GM21526 (cell line): Measurements from ENCODE around the gene NAXD.
"Not testable (repeated sequence)": the region's sequence is repeated elsewhere in the genome, so short reads cannot be mapped to it uniquely, and the experiment has no call there.

Experiments
- ATAC-seq: cut with Tn5 transposase; IDR thresholded peaks from one replicate; pipeline ENCODE4 v1.9.1; 2021; ENCODE audit warnings: moderate library complexity; ENCODE audit not compliant: unreplicated experiment, low FRiP score

The NAXD gene

DNA sequence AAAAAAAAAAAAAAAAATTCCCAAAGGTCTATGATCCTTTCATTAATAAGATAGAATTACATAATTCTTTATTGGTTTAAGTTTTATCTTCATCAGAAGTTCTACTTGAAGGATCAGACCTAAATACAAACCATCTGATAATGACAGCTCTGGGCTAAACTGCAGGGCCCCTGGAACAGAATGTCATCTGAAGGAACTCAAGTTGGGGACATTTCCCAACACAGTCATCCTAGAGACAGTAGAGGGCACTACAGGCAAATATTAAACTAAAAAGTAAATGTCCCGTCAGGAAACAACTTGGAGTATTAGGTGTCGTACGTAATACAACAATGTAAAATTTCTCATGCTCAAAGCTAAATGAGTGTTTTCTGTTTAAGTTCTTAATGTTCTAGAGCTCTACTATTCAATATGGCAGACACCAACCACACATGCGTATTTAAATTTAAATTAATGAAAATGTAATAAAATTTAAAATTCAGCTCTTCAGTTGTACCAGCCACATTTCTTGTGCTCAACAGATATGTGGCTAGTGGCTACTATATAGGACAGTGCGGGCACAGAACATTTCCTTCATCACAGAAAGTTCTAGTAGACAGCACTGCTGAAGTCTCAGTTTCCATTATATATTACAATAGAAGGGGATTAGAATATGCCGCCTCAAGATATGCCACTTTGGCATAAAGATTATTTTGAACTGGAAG lies 21.8 kb upstream of the NAXD start:
- peak; percentile 85 for ATAC-seq

DNA sequence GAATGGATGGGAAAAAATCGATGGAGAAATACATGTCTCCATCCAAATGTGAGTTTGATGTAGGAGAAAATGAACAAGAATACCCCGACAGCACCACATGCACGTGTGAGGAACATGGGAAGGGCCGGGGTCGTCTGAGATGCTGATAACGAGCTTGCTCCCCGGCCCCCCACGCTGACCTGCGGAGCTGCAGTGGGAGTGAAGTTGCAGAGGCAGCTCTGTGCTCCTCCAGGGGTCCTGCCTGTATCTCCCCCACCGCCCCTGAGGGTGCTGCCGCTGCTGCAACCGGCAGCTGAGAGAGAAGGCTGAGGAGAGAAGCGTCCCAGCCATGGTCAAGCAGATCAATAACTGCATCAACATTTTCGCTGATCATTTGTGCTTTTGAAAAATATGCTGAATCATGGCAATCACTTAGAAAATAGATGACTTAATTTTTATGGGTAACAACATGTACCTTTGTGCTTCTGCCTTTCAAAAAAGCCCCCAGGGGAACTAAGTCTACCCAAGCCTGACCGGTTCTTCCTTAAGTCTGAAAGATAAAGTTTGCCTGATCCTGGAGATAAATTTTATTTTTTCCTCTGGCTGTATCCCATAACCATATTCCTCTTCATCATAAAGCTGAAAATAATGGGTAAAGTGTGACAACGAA lies 18.2 kb upstream of the NAXD start:
- no peak for ATAC-seq

DNA sequence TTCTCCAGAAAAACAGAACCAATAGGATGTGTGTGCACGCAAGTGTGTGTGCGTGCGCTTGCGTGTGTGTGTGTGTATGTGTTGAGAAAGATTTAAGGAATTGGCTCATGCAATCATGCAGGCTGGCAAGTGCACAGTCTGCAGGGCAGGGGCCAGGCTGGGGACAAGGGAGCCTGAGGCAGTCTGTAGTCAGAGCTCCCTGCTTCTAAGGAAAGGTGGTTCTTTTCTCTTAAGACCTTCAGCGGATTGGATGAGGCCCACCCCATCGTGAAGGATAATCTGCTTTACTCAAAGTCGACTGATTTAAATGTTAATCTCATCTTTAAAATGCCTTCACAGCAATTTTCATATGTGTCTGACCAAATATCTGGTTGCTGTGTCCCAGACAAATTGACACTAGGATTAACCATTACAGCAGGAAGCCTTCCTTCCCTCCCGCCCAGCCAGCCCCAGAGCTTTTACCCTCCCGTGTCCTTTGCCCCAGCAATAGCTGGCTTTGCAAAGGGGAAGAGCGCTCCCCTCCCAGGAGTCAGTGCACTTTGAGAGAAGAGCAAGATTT lies 15.0 kb upstream of the NAXD start:
- ATAC-seq: no peak

DNA sequence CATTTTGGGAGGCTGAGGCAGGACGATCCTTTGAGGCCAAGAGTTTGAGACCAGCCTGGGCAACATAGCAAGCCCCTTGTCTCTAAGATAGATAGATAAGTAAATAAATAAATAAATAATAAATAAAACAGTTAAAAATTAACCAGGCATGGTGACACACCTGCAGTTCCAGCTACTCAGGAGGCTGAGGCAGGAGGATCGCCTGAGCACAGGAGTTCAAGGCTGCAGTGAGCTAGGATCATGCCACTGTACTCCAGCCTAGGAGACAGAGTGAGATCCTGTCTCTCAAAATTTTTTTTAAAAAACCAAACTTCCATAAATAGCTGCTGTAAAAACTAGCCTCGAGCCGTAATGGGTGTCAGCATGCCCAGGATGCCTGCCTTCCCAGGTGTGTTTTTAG lies 14.4 kb upstream of the NAXD start:
- no peak for ATAC-seq

DNA sequence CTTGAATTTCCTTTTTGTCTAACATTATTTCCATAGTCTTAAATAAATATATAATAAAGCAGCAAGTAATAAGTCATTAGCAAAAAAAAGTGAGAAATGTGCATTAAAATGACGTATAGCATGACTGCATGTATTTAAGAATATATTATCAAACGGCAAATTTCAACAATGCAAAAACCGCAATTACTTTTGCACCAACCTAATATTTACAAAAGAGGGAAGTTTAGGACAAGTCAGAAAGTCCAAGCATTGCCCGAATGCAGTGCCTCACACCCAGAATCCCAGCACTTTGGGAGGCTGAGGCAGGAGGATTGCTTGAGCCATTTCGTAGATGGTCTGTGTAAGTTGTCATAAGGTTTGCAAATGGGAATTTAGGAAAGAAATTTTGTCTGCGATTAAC lies 10.2 kb upstream of the NAXD start:
- ATAC-seq: no peak

DNA sequence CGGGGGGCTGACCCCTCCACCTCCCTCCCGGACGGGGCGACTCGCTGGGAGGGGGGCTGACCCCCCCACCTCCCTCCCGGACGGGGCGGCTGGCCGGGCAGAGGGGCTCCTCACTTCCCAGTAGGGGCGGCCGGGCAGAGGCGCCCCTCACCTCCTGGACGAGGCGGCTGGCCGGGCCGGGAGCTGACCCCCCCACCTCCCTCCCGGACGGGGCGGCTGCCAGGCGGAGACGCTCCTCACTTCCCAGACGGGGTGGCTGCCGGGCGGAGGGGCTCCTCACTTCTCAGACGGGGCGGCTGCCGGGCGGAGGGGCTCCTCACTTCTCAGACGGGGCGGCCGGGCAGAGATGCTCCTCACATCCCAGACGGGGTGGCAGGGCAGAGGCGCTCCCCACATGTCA lies 9.1 kb upstream of the NAXD start:
- ATAC-seq: not testable (repeated sequence)

DNA sequence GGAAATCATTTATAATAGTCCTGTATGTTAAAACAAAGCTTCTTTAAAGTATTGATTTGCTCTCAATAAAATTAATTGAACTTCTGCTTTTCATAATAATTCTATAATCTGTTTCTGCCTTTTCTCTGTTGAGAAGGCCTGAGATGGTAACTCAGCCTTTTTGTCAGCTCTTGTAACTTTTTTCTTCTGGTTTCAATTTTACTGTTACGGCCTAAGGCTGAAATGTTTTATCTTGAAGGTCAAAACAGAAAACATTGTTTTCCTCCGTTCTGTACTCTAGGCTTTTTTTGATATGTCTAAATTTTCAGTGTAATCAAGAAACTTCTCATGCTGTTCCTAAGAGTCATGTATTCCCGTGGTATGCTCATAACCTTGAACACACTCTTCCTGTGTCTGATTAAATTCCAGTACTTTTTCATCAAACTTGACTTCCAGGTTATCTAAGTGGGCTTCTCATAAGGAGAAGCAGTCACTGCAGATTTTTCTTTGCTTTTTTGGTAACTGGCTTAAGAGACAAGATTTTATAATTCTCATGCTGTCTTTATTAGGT lies 7.6 kb upstream of the NAXD start:
- ATAC-seq: no peak

DNA sequence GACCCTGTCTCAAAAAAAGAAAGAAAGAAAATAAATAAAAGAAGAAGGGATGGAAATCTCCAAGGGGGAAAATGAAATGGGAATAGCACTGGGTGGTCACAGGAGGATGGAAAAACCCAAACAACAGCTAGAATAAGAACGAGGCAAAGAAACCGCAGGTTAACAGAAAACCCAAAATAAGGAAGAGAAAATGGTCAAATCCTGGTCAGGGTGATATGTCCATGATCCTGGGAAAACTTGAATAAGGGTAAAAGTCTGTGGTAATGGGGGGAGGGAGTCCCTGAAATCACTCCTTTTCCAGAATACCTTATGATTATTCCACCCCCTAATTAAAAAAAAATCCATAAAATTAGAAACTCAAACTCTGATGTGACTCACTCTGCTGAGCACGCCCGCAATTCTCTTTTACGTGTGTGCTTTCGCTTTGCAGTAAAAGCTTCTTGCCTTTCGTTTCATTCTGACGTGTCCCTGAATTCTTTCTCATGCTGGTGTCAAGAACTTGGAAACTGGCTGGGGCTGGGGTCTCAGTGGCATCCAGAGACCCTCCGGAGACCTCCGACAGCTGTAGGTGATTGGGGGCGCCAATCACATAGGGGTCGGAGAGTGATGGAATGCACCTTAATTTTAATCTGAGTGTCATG lies 4.3 kb upstream of the NAXD start:
- ATAC-seq: peak; percentile 60

DNA sequence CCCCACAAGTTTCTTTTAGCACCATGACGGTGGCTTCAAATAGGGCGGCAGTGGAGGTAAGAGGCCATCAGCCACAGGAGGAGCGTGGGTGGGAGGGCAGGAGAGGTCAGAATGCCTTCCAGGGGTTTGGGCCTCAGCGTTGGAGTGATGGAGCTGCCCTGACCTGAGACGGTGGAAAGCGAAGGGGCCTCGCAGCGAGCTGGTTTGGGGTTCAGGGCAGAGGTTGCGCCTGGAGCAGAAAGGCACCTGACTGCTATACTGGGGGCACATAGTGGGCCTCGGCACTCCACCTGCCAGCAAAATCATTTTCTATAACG lies 382 bp upstream of the NAXD start:
- no peak for ATAC-seq

DNA sequence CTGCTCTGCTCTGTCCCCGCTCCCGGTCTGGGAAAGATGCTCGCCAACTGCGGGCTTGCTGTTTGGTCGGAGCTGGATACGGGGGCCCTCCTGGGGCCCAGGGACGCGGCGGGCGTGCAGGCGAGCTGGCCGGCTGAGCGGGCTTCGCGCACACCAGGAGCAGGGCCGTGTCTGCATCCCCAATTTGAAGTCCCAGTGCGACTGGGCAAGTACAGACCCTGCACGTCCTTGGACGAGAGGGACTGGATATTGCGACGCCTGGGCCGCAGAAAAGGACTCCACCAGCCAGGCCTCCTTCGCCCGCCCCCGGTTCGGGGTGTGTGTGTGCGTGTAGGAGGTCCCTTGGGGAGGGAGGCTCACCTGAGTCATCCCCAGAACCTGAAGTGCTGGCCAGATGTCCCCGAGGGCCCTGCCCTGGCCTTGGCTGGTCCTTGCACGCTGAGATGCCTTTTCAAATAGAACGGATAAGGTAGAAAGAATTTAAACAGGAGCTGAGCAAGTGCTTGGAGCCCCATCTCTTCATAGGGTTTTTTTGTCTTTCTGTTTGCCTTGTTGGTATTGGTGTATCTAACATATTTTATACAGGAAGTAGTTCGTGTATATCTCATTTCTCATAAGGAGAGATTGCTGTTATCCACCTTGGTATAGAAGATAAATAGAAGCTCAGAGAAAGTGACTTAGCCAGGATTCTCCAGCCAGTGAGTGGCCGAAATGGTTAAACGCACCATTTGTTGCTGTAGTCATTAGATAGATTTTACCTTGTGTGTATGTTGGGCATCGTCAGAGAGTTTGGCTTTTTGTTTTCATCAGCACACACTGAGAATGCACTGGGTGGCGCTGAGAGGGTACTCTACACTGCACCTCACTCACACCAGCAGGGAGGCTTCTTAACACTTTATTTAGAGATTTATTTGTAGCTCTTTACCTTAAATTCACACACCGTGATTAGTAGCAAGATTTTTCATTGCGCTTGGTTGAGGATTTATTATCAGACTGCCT lies 1.1 kb downstream of the NAXD start:
- ATAC-seq: peak; percentile 46

DNA sequence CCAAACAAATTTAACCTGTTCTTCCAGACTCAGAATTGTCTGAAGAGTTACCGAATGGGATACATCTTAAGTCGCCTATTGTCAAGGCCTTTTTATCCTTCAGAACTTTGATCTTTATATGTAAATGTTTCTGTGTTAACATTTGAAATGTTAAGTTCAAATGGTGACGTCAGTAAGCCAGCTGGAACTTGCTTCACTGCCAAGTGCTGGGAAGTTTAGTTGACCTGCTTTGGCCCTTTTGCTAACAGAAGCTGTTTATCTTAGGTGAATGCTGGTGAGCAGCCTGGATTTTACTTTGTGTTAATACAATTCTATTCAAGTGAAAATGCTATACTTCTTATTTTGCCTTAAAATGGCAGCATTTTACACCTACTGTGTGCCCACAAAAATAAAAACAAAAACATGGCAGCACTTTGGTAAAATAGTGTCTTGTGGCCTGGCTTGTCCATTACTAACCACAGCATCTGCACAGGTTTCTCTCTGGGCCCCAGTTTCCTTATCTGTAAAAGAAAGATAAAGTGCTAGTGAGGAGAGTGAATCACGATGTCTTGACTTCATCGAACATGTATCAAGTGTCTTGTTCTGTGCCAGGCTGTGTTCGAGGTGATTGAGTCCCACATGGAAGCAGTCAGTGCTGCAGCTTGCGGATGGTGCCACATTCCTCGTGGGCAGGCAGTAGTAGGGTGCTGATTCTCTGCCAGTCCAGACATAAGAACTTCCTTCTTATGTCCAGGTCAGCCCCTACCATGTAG lies 2.2 kb downstream of the NAXD start:
- no peak for ATAC-seq

DNA sequence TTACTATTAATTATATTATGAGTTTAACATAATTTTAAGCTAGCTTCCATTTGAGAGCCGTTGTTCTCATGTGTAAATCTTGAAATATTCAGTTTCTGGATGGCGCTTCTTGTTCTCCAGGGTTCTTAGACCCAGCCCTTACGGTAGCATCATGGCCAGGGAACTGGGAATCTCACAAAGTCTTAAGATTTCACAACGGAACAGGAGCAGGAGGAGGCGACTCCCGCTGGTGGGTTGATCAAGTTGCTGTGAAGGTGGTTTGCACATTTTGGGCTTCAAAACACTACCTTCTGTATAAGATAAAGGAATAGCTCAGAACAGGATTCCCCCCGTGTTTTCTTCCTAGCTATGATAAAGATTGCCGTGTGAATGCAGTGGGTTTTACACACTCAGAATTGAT lies 2.8 kb downstream of the NAXD start:
- no peak for ATAC-seq

DNA sequence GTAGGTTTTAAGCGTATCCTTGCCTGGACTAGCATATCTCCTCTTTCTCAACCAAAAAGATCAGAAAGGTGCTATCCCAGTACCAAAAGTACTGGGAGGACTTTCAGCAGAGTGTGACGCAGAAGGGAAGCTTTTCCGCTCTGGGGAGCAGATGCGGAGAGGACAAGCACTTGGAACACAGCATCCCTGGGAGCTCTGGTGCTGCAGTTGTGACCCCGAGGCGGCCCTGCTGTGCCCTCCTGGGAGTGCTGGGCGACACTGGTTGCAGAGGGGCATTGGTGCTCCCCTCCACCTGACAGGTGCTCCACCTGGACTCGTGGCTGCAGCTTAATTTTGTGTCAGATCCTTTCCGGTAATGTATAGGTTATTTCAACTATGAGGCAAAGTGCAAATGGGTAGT lies 3.4 kb downstream of the NAXD start:
- no peak for ATAC-seq

DNA sequence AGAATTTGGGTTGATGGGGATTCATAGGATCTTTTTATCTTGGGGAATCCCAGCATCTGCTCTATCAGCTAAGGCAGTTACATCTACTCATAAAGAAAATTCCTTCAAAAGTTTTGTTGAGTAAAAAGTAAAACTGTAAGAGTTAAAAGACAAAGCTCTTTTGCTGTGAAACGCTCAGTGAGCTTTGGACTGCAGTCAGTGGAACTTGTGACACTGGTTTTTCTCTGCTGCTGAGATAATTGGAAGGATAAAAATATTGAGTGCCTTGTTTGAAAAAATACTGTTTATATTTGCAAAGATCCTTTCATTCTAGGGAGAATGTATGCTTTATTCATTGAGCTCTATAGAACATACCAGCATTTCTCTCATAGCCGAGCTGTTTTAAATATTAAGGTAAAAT lies 5.3 kb downstream of the NAXD start:
- ATAC-seq: no peak

DNA sequence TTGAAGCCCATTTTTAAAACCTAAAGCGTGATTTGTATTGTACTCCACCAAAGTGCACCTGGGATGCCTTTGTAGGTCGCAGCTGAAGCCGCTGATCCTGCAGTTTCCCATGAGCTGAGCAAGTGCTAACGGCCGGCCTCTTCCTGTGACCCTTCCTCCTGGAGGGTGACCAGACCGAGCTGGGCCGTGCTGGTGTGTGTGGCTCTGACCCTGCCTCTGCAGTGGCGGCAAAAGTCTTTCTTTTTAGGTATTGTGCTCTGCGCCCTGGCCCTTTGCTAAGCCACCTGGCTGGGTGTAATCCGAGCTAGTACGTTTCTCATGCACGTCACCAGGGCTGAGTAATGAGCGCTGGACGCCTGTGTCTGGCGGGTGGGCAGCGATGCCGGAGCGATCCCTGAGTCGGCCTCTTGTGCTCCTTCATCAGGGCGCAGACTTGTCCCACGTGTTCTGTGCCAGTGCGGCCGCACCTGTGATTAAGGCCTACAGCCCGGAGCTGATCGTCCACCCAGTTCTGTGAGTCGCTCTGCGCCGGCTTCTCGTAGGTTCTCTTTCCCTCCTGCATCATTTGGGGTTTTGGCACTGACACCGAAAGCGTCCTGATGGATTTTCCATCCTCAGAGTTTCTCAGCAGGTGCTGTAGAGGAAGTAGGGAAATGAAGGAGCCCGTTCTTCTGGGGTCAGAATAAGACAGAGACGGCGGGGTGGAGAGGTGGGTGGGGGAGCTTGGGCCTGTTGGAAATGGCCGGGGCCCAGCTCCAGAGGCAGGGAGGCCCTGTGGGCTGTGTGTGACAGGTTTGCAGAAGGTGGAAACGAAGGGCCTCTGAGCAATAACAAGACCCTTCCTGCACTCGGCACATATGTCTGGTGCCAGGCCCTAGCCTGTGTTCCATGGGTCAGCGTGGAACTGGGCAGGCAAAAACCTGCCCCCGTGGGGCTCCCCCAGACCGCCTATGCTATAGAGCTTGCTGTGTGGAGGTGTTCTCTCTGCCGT lies 9.7 kb downstream of the NAXD start:
- ATAC-seq: no peak

DNA sequence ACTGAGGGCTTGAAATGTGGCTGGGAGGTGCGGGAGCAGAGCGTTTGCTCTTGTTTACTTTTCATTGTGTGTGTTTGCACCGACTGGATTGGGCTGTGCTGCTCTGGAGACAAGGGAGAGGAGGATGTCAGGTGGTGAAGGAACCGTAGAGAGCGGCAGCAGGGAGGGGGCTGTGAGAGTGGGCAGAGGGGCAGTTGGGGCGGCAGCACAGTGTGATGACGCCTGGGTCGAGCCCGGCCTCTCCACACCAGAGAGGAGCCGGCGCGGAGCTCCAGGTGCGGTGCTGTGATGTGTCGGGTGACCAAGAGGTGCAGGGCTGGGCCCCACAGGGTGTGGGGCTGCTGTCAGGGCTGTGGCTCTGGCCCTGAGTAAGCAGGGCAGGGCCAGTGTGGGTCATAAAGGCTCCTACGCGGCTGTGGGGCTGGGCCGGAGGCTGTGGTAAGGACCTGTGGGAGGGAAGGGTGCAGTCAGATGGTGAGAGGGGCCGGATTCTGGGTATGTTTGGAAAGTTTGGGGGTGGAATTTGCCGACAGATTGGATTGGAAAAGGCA lies 10.5 kb downstream of the NAXD start:
- no peak for ATAC-seq

DNA sequence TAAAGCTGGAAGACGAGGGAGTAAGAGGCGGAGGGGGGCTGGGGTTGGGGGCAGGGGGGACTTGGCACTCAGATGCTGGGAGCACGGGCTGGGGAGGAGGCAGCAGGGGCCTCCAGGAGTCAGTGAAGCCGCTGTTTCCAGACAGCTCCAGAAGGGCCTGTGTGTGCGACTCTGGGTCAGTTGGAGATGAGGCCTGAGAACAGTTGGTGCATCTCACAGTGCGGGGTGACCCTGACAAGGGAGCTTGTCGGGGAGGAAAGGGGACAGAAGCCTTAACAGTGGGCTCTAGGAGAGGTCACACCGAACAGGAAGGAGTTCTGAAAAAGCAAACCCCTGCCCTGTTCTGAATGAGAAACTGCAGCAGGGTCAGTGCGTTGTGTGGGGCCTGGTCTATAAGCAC lies 11.2 kb downstream of the NAXD start:
- ATAC-seq: no peak

DNA sequence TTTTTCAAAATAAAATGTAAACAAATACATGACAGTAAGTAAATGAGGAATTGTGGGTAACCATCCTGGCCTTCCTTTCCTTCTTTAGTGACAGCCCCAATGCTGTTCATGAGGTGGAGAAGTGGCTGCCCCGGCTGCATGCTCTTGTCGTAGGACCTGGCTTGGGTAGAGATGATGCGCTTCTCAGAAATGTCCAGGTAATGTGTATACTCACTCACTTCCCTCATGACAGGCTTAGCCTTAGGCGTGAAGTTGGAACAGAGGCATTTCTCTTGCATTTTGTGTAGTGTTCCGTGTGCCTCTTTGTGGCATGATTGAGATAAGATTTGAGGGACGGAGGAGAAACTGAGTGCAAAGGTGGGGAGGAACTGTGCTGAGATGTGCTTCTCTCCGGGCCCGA lies 12.0 kb downstream of the NAXD start:
- ATAC-seq: no peak
